Osteocyte (in vitro differentiated cells): Measurements from ENCODE around the gene SUMO3. TPM values are rescaled to one million over a fixed set of nuclear protein-coding genes. Genes with fewer than 3 reads are reported as not detected.

ENCODE experiments used
- DNase-seq: peaks from one replicate; pipeline ENCODE4 v3.0.0; 2021; ENCODE audit warnings: mixed read lengths; ENCODE audit not compliant: unreplicated experiment; ENCODE audit errors: extremely low spot score
- H3K27ac Mint-ChIP-seq: one replicate; pipeline ENCODE4 v1.8.0; 2021; ENCODE audit warnings: mild to moderate bottlenecking, mixed read lengths; ENCODE audit not compliant: unreplicated experiment
- H3K27me3 Mint-ChIP-seq: one replicate; pipeline ENCODE4 v1.8.0; 2021; ENCODE audit warnings: mixed read lengths; ENCODE audit not compliant: unreplicated experiment
- H3K36me3 Mint-ChIP-seq: one replicate; pipeline ENCODE4 v1.8.0; 2021; ENCODE audit warnings: mixed read lengths; ENCODE audit not compliant: unreplicated experiment
- H3K4me1 Mint-ChIP-seq: one replicate; pipeline ENCODE4 v1.8.0; 2021; ENCODE audit warnings: mixed read lengths; ENCODE audit not compliant: unreplicated experiment
- H3K4me3 Mint-ChIP-seq: one replicate; pipeline ENCODE4 v1.8.0; 2021; ENCODE audit warnings: mild to moderate bottlenecking, moderate library complexity, mixed read lengths; ENCODE audit not compliant: unreplicated experiment
- H3K9me3 Mint-ChIP-seq: one replicate; pipeline ENCODE4 v1.8.0; 2021; ENCODE audit warnings: mixed read lengths; ENCODE audit not compliant: unreplicated experiment
- total RNA-seq: library from RNA; stranded (reverse); gene quantifications from 2 replicates; pipeline ENCODE4 v1.2.1, GENCODE V29; 2021
- TF ChIP-seq, protein P1 (sequence below): fragments of 200-600 bp; sonication (generic); IDR thresholded peaks from 2 replicates; pipeline ENCODE4 v1.5.0; 2021; ENCODE audit warnings: antibody characterized with exemption, mild to moderate bottlenecking, moderate library complexity

Gene SUMO3
- total RNA-seq, 1 donor from 2014 or later: 69.6 TPM

DNA sequence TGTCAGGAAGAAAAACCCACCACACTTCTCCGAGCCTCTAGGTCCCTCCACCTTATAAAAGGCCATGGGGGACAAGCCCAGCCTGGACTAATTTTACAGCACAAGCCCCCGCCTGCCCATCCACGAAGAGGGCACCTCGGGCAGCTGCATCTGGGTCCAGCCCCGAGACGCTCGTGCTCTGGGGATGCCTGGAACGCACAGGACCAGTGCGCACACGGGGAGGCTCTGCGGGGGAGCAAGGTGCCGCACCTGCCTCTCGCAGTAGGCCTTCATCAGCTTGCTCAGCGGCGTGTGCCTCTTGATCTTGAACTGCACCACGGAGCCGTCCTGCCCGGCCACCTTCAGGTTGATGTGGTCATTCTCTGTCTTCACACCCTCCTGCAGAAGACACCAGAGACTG is 4.1 kb downstream of the SUMO3 start:
- Mint-ChIP-seq H3K27me3 (no peaks in the 10 kb centered on the region), H3K36me3 (peaks cover 17% of the 10 kb centered on the region), H3K9me3 (no peaks in the 10 kb centered on the region), H3K4me3 (no peak overlapping the region), H3K4me1 (peaks cover 27% of the 10 kb centered on the region), H3K27ac (no peak overlapping the region)
- TF ChIP-seq, protein P1, sequence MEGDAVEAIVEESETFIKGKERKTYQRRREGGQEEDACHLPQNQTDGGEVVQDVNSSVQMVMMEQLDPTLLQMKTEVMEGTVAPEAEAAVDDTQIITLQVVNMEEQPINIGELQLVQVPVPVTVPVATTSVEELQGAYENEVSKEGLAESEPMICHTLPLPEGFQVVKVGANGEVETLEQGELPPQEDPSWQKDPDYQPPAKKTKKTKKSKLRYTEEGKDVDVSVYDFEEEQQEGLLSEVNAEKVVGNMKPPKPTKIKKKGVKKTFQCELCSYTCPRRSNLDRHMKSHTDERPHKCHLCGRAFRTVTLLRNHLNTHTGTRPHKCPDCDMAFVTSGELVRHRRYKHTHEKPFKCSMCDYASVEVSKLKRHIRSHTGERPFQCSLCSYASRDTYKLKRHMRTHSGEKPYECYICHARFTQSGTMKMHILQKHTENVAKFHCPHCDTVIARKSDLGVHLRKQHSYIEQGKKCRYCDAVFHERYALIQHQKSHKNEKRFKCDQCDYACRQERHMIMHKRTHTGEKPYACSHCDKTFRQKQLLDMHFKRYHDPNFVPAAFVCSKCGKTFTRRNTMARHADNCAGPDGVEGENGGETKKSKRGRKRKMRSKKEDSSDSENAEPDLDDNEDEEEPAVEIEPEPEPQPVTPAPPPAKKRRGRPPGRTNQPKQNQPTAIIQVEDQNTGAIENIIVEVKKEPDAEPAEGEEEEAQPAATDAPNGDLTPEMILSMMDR: no peak
- DNase-seq: no peak

GRCh38 chr21:44813149-44813548 is 4.7 kb downstream of the SUMO3 start:
- H3K27me3 Mint-ChIP-seq: no peaks in the 10 kb centered on the region
- TF ChIP-seq, protein P1: no peak
- H3K27ac Mint-ChIP-seq: no peak overlapping the region
- H3K4me1 Mint-ChIP-seq: peaks cover 27% of the 10 kb centered on the region
- no peak overlapping the region for H3K4me3 Mint-ChIP-seq
- H3K9me3 Mint-ChIP-seq: no peaks in the 10 kb centered on the region
- peaks cover 17% of the 10 kb centered on the region for H3K36me3 Mint-ChIP-seq
- DNase-seq: no peak

DNA sequence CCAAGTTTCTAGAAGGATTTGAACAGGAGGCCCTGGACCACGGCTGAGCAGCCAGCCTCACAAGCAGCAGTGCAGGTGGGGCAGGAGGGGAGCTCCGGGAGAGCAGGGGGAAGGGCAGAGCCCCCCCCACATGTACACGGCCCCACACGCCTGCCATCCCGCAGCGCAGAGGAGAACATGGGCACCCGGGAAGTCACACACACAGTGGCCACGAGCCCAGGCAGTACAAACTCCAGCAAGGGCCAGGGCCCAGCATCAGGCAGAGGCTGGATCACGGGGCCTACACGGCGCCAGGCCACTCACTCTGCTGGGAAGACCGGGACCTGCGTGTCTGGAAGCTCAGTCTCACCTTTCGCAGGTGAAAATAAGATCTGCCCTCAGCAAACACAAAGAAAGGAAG is 5.2 kb downstream of the SUMO3 start:
- Mint-ChIP-seq H3K27me3 (no peaks in the 10 kb centered on the region), H3K4me3 (no peak overlapping the region), H3K36me3 (peaks cover 17% of the 10 kb centered on the region), H3K9me3 (no peaks in the 10 kb centered on the region), H3K4me1 (peaks cover 27% of the 10 kb centered on the region), H3K27ac (no peak overlapping the region)
- DNase-seq: no peak
- TF ChIP-seq, protein P1: no peak

- no peak overlapping the region for H3K4me3 Mint-ChIP-seq
- no peak overlapping the region for H3K27ac Mint-ChIP-seq
- peaks cover 23% of the 10 kb centered on the region for H3K36me3 Mint-ChIP-seq
- TF ChIP-seq, protein P1: no peak
- peaks cover 18% of the 10 kb centered on the region for H3K4me1 Mint-ChIP-seq
- DNase-seq: no peak
- H3K27me3 Mint-ChIP-seq: no peaks in the 10 kb centered on the region
- no peaks in the 10 kb centered on the region for H3K9me3 Mint-ChIP-seq
Observed at GRCh38 chr21:44810779-44811178, 7.1 kb downstream of the SUMO3 start.

GRCh38 chr21:44805859-44806258 is 12.0 kb downstream of the SUMO3 start:
- Mint-ChIP-seq H3K27me3 (no peaks in the 10 kb centered on the region), H3K4me3 (no peak overlapping the region), H3K4me1 (peaks cover 12% of the 10 kb centered on the region), H3K27ac (no peak overlapping the region), H3K36me3 (peaks cover 18% of the 10 kb centered on the region), H3K9me3 (no peaks in the 10 kb centered on the region)
- TF ChIP-seq, protein P1: no peak
- no peak for DNase-seq
